K562 (cell line): ENCODE results near the gene NLRX1. TPM values are rescaled to one million over a fixed set of nuclear protein-coding genes. Genes with fewer than 3 reads are reported as not detected.

Experiments used
- CBFB ChIP-seq: sonication (generic); formaldehyde crosslinking; IDR thresholded peaks from 2 replicates; pipeline ENCODE4 v1.4.0; 2020; ENCODE audit warnings: mild to moderate bottlenecking, missing genetic modification reagents
- CHD4 ChIP-seq: fragments of 200-600 bp; sonication (generic); IDR thresholded peaks from 3 replicates; pipeline ENCODE4 v1.6.1; 2012; ENCODE audit warnings: low read depth, mild to moderate bottlenecking, mixed read lengths, low read length, inconsistent platforms; ENCODE audit not compliant: insufficient read depth, insufficient replicate concordance, poor library complexity, severe bottlenecking
- CREB3 ChIP-seq: fragments of 450-650 bp; conservative IDR thresholded peaks from 2 replicates; pipeline ENCODE4 v1.6.1; 2016; ENCODE audit warnings: missing genetic modification characterization, low read depth, mild to moderate bottlenecking, missing compliant biosample characterization, moderate library complexity
- CREM ChIP-seq: IDR thresholded peaks from 2 replicates; pipeline ENCODE4 v1.6.1; 2014; ENCODE audit warnings: antibody characterized with exemption, low read depth
- ESRRA ChIP-seq: fragments of 450-650 bp; IDR thresholded peaks from 2 replicates; pipeline ENCODE4 v1.6.1; 2014; ENCODE audit warnings: low read depth, mild to moderate bottlenecking, moderate library complexity, borderline replicate concordance
- JUN ChIP-seq, 2 experiments: sonication (generic) in 1 of 2; formaldehyde crosslinking in 1 of 2; IDR thresholded peaks; 2 replicates each; pipeline versions ENCODE4 v1.6.1 to v1.8.0; 2012 to 2022; ENCODE audit warnings: borderline replicate concordance in 2 of 2, mild to moderate bottlenecking in 2 of 2, improper control_type of control experiment in 1 of 2, low read depth in 1 of 2, low read length in 1 of 2, missing genetic modification reagents in 1 of 2
- MNT ChIP-seq, 2 experiments: fragments of 450-650 bp; conservative IDR thresholded peaks; 2 replicates each; pipeline ENCODE4 v1.6.1; 2017; ENCODE audit warnings: mild to moderate bottlenecking in 2 of 2, moderate library complexity in 2 of 2
- MTA2 ChIP-seq: fragments of 450-650 bp; IDR thresholded peaks from 2 replicates; pipeline ENCODE4 v1.6.1; 2016; ENCODE audit warnings: low read depth
- NR1H2 ChIP-seq: sonication (generic); formaldehyde crosslinking; IDR thresholded peaks from 2 replicates; pipeline ENCODE4 v1.4.0; 2020; ENCODE audit warnings: mild to moderate bottlenecking, missing genetic modification reagents
- NR4A1 ChIP-seq, 2 experiments: fragments of 250-450 bp in 1 of 2; fragments of 450-650 bp in 1 of 2; sonication (Bioruptor Pico) in 1 of 2; IDR thresholded peaks; 2 replicates each; pipeline versions ENCODE4 v1.4.0 to v1.6.1; 2016 to 2020; ENCODE audit warnings: mild to moderate bottlenecking in 2 of 2, missing compliant biosample characterization in 1 of 2, missing genetic modification characterization in 1 of 2, moderate library complexity in 1 of 2
- PKNOX1 ChIP-seq: fragments of 450-650 bp; IDR thresholded peaks from 2 replicates; pipeline ENCODE4 v1.6.1; 2016
- POU5F1 ChIP-seq: fragments of 150-350 bp; IDR thresholded peaks from 2 replicates; pipeline ENCODE4 v1.6.1; 2014; ENCODE audit warnings: borderline replicate concordance, low read length, low read depth, mild to moderate bottlenecking; ENCODE audit not compliant: partially characterized antibody
- PYGO2 ChIP-seq: fragments of 450-650 bp; IDR thresholded peaks from 2 replicates; pipeline ENCODE4 v1.6.1; 2016; ENCODE audit warnings: mild to moderate bottlenecking, missing genetic modification characterization, moderate library complexity, missing compliant biosample characterization
- RAD21 ChIP-seq, 2 experiments: fragments of 250-450 bp in 1 of 2; fragments of 450-650 bp in 1 of 2; sonication (Bioruptor Pico) in 1 of 2; formaldehyde crosslinking in 1 of 2; IDR thresholded peaks in 1 of 2; conservative IDR thresholded peaks in 1 of 2; 2 replicates each; pipeline versions ENCODE4 v1.4.0 to v1.8.0; 2020 to 2022; ENCODE audit warnings: mild to moderate bottlenecking in 2 of 2, moderate library complexity in 1 of 2
- SOX6 ChIP-seq: fragments of 450-650 bp; IDR thresholded peaks from 2 replicates; pipeline ENCODE4 v1.6.1; 2014; ENCODE audit warnings: mild to moderate bottlenecking
- SRF ChIP-seq, 2 experiments: fragments of 250-450, 450-650 bp in 1 of 2; sonication (Bioruptor Pico) in 1 of 2; sonication (generic) in 1 of 2; formaldehyde crosslinking; IDR thresholded peaks; 2 replicates each; pipeline versions ENCODE4 v1.5.0 to v1.5.1; 2020 to 2022; ENCODE audit warnings: mild to moderate bottlenecking in 1 of 2, missing genetic modification reagents in 1 of 2
- TBP ChIP-seq: optimal IDR thresholded peaks from 2 replicates; pipeline ENCODE3; 2011; ENCODE audit warnings: low read depth, low read length, improper control_type of control experiment
- YY1 ChIP-seq, 3 experiments: IDR thresholded peaks; 2 replicates each; pipeline ENCODE4 v1.6.1; 2011; ENCODE audit warnings: low read length in 2 of 3, mild to moderate bottlenecking in 2 of 3, moderate library complexity in 2 of 3, borderline replicate concordance in 1 of 3, control low read depth in 1 of 3, low read depth in 1 of 3; ENCODE audit not compliant: insufficient read depth in 3 of 3, insufficient replicate concordance in 2 of 3, control insufficient read depth in 1 of 3, insufficient read length in 1 of 3; ENCODE audit errors: extremely low read depth in 1 of 3
- ZNF184 ChIP-seq: sonication (generic); formaldehyde crosslinking; IDR thresholded peaks from 2 replicates; pipeline ENCODE4 v1.5.0; 2020; ENCODE audit warnings: missing genetic modification reagents
- polyA plus RNA-seq, 8 experiments: library from polyadenylated mRNA; depleted of rRNA in 4 of 8; stranded (reverse) in 5 of 8; unstranded in 3 of 8; fragments of >200 nt; fragmentation: Nextera tagmentation in 2 of 8; fragmentation: Illumina TruSeq in 1 of 8; extraction: Ambion mirVana in 2 of 8; extraction: Trizol in 1 of 8; gene quantifications; 2 replicates each; pipeline versions ENCODE4 v1.2.1 to v1.2.3, GENCODE V29; 2011 to 2014; ENCODE audit warnings: inconsistent platforms in 1 of 8, missing spikeins in 1 of 8
- total RNA-seq, 7 experiments: library from RNA; depleted of rRNA in 6 of 7; stranded (reverse); fragments of >200 nt in 6 of 7; fragmentation: Illumina TruSeq in 2 of 7; extraction: Trizol in 2 of 7; gene quantifications; 2 replicates each; pipeline versions ENCODE4 v1.2.1 to v1.2.3, GENCODE V29; 2011 to 2021; ENCODE audit warnings: low replicate concordance in 1 of 7

The NLRX1 gene
- total and polyA plus RNA-seq, 9 of the 15 experiments (the other 6 are each of a cell fraction or from before 2014, with no cell fraction given), result 0.04 to 2.3 (median 0.69) TPM

GRCh38 chr11:119168471-119169281, at the start of gene NLRX1 (continued):
- TF ChIP-seq NR4A1 (CRISPR knock-in tag; IDR thresholded peaks at IDR 0.05), result no peak
- TF ChIP-seq NR4A1 (tag; IDR thresholded peaks at IDR 0.05), result peak; percentile 58; the same call in 1 of the 2 replicates
- no peak for TF ChIP-seq POU5F1
- TF ChIP-seq CREB3 (tag), result no peak
- TF ChIP-seq YY1 (IDR thresholded peaks at IDR 0.05; ENCODE audit: borderline replicate concordance in 1 of 3, control insufficient read depth in 1 of 3, extremely low read depth in 1 of 3, insufficient read depth in 3 of 3, insufficient read length in 1 of 3, insufficient replicate concordance in 2 of 3, low read depth in 1 of 3, low read length in 2 of 3), result peak in 2 of 3 experiments; percentile 72 to 75
- no peak for TF ChIP-seq MTA2
- TF ChIP-seq SRF (CRISPR knock-in tag; IDR thresholded peaks at IDR 0.05), result no peak
- TF ChIP-seq ESRRA, result peak; percentile 74
- no peak for TF ChIP-seq TBP
- TF ChIP-seq CBFB (CRISPR knock-in tag), result no peak
- TF ChIP-seq RAD21 (CRISPR knock-in tag; conservative IDR thresholded peaks at IDR 0.05 in 1 of 2, IDR thresholded peaks at IDR 0.05 in 1 of 2), result peak in 1 of 2 experiments; percentile 46; a peak in 2 of 4 replicates
- TF ChIP-seq PYGO2 (tag), result no peak
- no peak for TF ChIP-seq ZNF184 (CRISPR knock-in tag)
- TF ChIP-seq JUN (IDR thresholded peaks at IDR 0.05; ENCODE audit: borderline replicate concordance, low read depth, low read length), result no peak
- peak; percentile 53; the same call in 1 of the 2 replicates for TF ChIP-seq JUN (CRISPR knock-in tag; IDR thresholded peaks at IDR 0.05; ENCODE audit: borderline replicate concordance)
- TF ChIP-seq SOX6, result no peak
- 0 out of 4 replicates have a peak, but pooled peaks of 1 of the 2 experiments have one; percentile 15 for TF ChIP-seq MNT (conservative IDR thresholded peaks at IDR 0.05)
- TF ChIP-seq PKNOX1, result 0 out of 2 replicates have a peak, but pooled peaks have one; percentile 10
- no peak for TF ChIP-seq NR1H2 (CRISPR knock-in tag)
- TF ChIP-seq CHD4, result peak; percentile 98
- TF ChIP-seq CREM, result peak; percentile 78
